H1 (cell line): ENCODE data around the gene SLC6A7.

Source experiments
- CTCF ChIP-seq, 3 experiments: IDR thresholded peaks; 1 replicate in 2 of 3; 2 replicates in 1 of 3; pipeline versions ENCODE4 v1.5.1 to v1.6.1; 2011; ENCODE audit warnings: low read length in 3 of 3, mild to moderate bottlenecking in 3 of 3, inconsistent platforms in 2 of 3, low read depth in 1 of 3, moderate library complexity in 1 of 3; ENCODE audit not compliant: insufficient read depth in 1 of 3; ENCODE audit errors: control extremely low read depth in 1 of 3
- EP300 ChIP-seq, 2 experiments: IDR thresholded peaks; 1 replicate in 1 of 2; 2 replicates in 1 of 2; pipeline ENCODE4 v1.6.1; 2011 to 2012; ENCODE audit warnings: low read depth in 2 of 2, low read length in 2 of 2, mild to moderate bottlenecking in 2 of 2, borderline replicate concordance in 1 of 2, inconsistent platforms in 1 of 2, moderate library complexity in 1 of 2
- HDAC2 ChIP-seq, 2 experiments: fragments of 300-600 bp in 1 of 2; sonication (generic) in 1 of 2; IDR thresholded peaks; 2 replicates each; pipeline ENCODE4 v1.6.1; 2011 to 2012; ENCODE audit warnings: low read depth in 2 of 2, low read length in 2 of 2, mild to moderate bottlenecking in 2 of 2, moderate library complexity in 2 of 2, borderline replicate concordance in 1 of 2, inconsistent platforms in 1 of 2
- POLR2A ChIP-seq, 2 experiments: IDR thresholded peaks; 1 replicate in 1 of 2; 2 replicates in 1 of 2; pipeline ENCODE4 v1.6.1; 2011; ENCODE audit warnings: low read depth in 2 of 2, low read length in 2 of 2, mild to moderate bottlenecking in 2 of 2; ENCODE audit errors: control extremely low read depth in 1 of 2
- POLR2AphosphoS5 ChIP-seq: IDR thresholded peaks from 2 replicates; pipeline ENCODE4 v1.6.1; 2011; ENCODE audit warnings: low read depth, low read length
- RAD21 ChIP-seq, 2 experiments: IDR thresholded peaks in 1 of 2; conservative IDR thresholded peaks in 1 of 2; 2 replicates each; pipeline ENCODE4 v1.6.1; 2011; ENCODE audit warnings: low read depth in 2 of 2, low read length in 2 of 2, improper control_type of control experiment in 1 of 2, inconsistent platforms in 1 of 2, mild to moderate bottlenecking in 1 of 2, moderate library complexity in 1 of 2
- SRF ChIP-seq: IDR thresholded peaks from 2 replicates; pipeline ENCODE4 v1.6.1; 2011; ENCODE audit warnings: mild to moderate bottlenecking, low read depth, low read length, moderate library complexity

GRCh38 chr5:150173161-150173560 lies 16.7 kb upstream of the SLC6A7 start:
- TF ChIP-seq CTCF (IDR thresholded peaks at IDR 0.05; ENCODE audit: control extremely low read depth in 1 of 3, insufficient read depth in 1 of 3, low read depth in 1 of 3, low read length in 3 of 3) (no peak), RAD21 (IDR thresholded peaks at IDR 0.05 in 1 of 2, conservative IDR thresholded peaks at IDR 0.05 in 1 of 2; ENCODE audit: low read depth in 2 of 2, low read length in 2 of 2) (no peak), POLR2AphosphoS5 (no peak), HDAC2 (IDR thresholded peaks at IDR 0.05; ENCODE audit: borderline replicate concordance in 1 of 2, low read depth in 2 of 2, low read length in 2 of 2) (no peak), SRF (no peak), POLR2A (IDR thresholded peaks at IDR 0.05; ENCODE audit: control extremely low read depth in 1 of 2, low read depth in 2 of 2, low read length in 2 of 2) (no peak), EP300 (IDR thresholded peaks at IDR 0.05; ENCODE audit: borderline replicate concordance in 1 of 2, low read depth in 2 of 2, low read length in 2 of 2) (no peak)
